ENCODE results near the gene TBC1D1.

The TBC1D1 gene

DNA sequence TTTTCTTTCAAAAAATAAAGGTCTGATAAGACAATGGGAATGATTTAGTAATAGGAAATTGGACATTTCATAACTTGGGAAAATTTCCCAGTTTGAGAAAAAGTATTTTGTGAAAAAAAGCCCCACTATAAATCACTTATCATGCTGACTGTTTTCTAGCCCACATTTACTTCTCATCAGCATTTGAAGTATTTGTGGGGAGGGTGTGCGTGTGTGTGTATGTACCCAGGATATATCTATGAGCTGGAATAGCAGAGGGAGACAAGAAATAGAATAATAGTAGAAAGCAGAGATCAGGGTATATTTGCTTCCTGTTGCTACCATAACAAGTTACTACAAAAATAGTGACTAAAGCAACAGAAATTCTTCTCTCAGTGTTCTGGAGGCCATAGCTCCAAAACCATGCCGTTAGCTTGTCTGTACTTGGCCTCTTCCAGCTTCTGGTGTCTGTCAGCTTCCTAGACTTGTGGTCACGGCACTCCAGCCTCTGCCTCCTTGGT is 209.1 kb downstream of the TBC1D1 start:
- H3K4me1 Mint-ChIP-seq = peaks cover 10% of the 10 kb centered on the region
- DNase-seq (ENCODE audit: low spot score in 2 of 2) = no peak
- no peaks in the 10 kb centered on the region for H3K9me3 Mint-ChIP-seq

GRCh38 chr4:38100474-38101255 is 209.8 kb downstream of the TBC1D1 start:
- H3K4me3 Mint-ChIP-seq = no peak overlapping the region
- H3K9me3 Mint-ChIP-seq = no peaks in the 10 kb centered on the region
- peaks cover 14% of the 10 kb centered on the region for H3K4me1 Mint-ChIP-seq
- ATAC-seq = no peak
- no peak overlapping the region for H3K27ac Mint-ChIP-seq
- peaks cover 61% of the 10 kb centered on the region for H3K36me3 Mint-ChIP-seq
- no peak for DNase-seq (ENCODE audit: low spot score in 2 of 2)

More for the DNA sequence above, 209.1 kb downstream of the TBC1D1 start:
- H3K4me3 Mint-ChIP-seq = no peak overlapping the region
- H3K27ac Mint-ChIP-seq = no peak overlapping the region
- H3K36me3 Mint-ChIP-seq = peaks cover 57% of the 10 kb centered on the region
- ATAC-seq = no peak

- H3K9me3 Mint-ChIP-seq = no peaks in the 10 kb centered on the region
- H3K27ac Mint-ChIP-seq = peak overlapping the region; percentile 2
- H3K36me3 Mint-ChIP-seq = peaks cover 55% of the 10 kb centered on the region
- ATAC-seq (no peak), DNase-seq (ENCODE audit: low spot score in 2 of 2) (no peak)
- H3K4me1 Mint-ChIP-seq = peaks cover 16% of the 10 kb centered on the region
- no peak overlapping the region for H3K4me3 Mint-ChIP-seq
Observed at GRCh38 chr4:38101563-38101962, 210.7 kb downstream of the TBC1D1 start.

DNA sequence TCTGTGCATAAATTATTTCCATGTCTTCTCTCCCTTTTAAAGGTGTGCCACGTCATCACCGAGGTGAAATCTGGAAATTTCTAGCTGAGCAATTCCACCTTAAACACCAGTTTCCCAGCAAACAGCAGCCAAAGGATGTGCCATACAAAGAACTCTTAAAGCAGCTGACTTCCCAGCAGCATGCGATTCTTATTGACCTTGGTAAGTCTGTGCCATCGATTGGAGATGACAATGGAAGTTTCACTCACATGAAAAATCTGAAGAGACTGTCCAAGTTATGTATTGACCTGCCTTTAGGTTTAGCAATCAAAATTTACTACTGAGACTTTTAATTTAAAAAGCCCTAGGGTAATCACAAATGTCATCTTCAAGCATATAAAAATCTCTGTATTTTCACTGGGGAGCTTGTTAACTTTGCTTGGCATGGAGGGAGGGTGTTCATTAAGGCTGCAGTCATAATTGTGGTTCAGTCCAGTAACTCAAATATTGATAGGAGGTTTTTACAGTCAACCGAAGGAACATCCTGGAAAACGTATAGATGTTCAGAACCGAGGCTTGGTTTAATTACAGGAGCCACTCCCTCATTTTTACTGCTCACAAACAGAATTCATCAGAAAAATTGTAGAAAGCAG is 212.2 kb downstream of the TBC1D1 start:
- peaks cover 46% of the 10 kb centered on the region for H3K36me3 Mint-ChIP-seq
- H3K4me1 Mint-ChIP-seq = peaks cover 30% of the 10 kb centered on the region
- DNase-seq (ENCODE audit: low spot score in 2 of 2) (no peak), ATAC-seq (no peak)
- H3K4me3 Mint-ChIP-seq = no peak overlapping the region
- no peak overlapping the region for H3K27ac Mint-ChIP-seq
- H3K9me3 Mint-ChIP-seq = no peaks in the 10 kb centered on the region

- Mint-ChIP-seq H3K27ac (peak overlapping the region; percentile 67), H3K36me3 (peaks cover 50% of the 10 kb centered on the region), H3K4me3 (no peak overlapping the region), H3K9me3 (no peaks in the 10 kb centered on the region), H3K4me1 (peaks cover 23% of the 10 kb centered on the region)
- peak; percentile 31 for ATAC-seq
- no peak for DNase-seq (ENCODE audit: low spot score in 2 of 2)
Observed at GRCh38 chr4:38105475-38106220, 214.8 kb downstream of the TBC1D1 start.

DNA sequence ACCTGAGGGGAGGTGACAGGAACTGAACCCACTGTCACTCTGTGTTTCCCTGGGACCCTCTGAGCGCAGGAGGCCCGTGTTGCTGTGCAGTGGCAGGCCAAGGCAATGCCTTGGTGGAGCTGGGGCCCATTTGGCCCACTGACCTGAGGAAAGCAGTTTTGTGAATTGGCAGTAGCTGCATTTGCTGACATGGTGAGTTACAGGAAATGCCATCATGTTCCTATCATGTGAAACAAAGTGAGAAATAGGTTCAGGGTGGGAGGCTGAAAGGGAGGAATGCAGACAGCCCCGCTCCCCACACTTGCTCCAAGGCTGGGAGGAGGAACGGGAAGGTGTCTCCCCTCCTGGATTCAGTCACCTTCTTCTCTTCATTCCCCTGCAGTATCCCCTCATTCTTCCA is 215.4 kb downstream of the TBC1D1 start:
- no peak overlapping the region for H3K27ac Mint-ChIP-seq
- no peak for DNase-seq (ENCODE audit: low spot score in 2 of 2)

DNA sequence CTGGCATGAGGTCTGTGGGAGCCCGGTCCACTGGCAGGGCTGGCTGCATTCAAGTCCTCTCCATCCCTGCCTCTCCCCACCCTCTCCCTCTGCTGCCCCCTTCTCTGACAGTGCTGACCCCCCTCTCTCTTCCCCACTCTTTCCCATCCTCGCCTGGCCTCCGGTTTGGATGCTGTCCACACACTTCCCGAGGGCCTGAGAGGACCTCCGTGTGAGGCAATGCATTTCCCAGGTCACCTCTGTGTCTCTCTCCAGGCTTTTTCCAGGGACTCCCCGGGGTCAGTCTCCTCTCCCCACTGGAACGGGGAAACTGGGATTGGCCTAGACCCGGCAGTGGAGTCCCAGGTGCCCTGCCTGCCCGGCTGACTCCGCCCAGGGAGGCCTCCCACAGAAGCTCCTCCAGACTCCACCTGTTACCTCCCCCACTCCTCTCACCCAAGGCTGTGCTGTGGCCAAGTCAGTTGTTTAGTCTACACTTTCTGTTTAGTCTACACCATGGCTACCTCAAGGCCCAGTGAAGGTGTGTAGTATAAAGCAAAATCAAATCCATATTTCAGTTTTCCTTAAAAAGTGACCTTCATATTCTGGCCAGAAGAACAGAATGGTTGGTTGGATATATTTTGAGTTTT is 216.1 kb downstream of the TBC1D1 start:
- H3K36me3 Mint-ChIP-seq = peaks cover 42% of the 10 kb centered on the region
- ATAC-seq (no peak), DNase-seq (ENCODE audit: low spot score in 2 of 2) (no peak)
- H3K27ac Mint-ChIP-seq = peak overlapping the region; percentile 70
- peaks cover 23% of the 10 kb centered on the region for H3K4me1 Mint-ChIP-seq
- H3K9me3 Mint-ChIP-seq = no peaks in the 10 kb centered on the region
- H3K4me3 Mint-ChIP-seq = no peak overlapping the region

More for the DNA sequence above, 215.4 kb downstream of the TBC1D1 start:
- Mint-ChIP-seq H3K9me3 (no peaks in the 10 kb centered on the region), H3K4me3 (no peak overlapping the region), H3K36me3 (peaks cover 49% of the 10 kb centered on the region), H3K4me1 (peaks cover 23% of the 10 kb centered on the region)
- ATAC-seq = no peak

- DNase-seq (ENCODE audit: low spot score in 2 of 2) (no peak), ATAC-seq (no peak)
- Mint-ChIP-seq H3K27ac (peak overlapping the region; percentile 70), H3K9me3 (no peaks in the 10 kb centered on the region), H3K4me1 (peaks cover 23% of the 10 kb centered on the region), H3K36me3 (peaks cover 34% of the 10 kb centered on the region), H3K4me3 (no peak overlapping the region)
Observed at GRCh38 chr4:38107818-38108217, 216.9 kb downstream of the TBC1D1 start.

DNA sequence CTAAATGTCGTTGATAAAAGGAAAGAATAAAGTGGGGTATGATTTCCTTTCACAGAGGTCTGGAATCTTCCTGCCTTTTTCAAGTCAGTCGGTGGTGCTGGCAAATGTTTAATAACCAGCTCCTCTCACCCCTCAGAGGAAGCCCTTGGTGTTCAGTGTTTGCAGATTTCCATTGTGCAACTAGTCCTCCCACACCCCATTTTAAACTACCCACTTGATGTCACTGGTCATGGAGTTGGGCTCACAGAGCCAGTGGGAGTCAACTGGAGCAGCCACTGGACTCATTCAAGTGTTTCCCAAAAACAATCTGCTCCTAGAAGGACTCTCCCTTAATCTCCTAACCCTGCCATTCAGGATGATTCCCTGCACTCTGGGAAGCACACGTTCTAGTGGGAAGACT is 218.5 kb downstream of the TBC1D1 start:
- Mint-ChIP-seq H3K27ac (peak overlapping the region; percentile 39), H3K4me1 (peaks cover 23% of the 10 kb centered on the region), H3K36me3 (peaks cover 20% of the 10 kb centered on the region), H3K9me3 (no peaks in the 10 kb centered on the region), H3K4me3 (no peak overlapping the region)
- DNase-seq (ENCODE audit: low spot score in 2 of 2) (no peak), ATAC-seq (no peak)

DNA sequence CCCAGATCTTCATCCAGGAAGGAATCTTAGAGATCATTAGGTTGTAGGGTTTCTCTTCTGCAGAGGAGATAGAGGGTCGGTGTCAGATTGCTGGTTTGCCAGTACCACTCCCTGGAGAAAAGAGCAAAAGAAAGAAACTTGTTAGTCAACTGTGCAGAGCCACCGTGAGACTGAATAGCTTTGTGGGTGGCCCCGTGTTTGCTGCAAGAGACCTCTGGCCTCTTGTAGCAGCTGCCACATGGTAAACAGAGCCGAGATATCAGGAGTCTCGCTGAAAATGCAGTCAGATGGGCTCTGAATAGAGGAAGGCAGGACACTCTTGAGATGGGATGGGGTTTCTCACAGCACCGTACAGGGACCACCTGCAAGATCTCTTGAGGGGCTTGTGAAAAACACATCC is 219.0 kb downstream of the TBC1D1 start:
- H3K27ac Mint-ChIP-seq = peak overlapping the region; percentile 39
- H3K4me3 Mint-ChIP-seq = no peak overlapping the region
- H3K4me1 Mint-ChIP-seq = peaks cover 22% of the 10 kb centered on the region
- DNase-seq (ENCODE audit: low spot score in 2 of 2) = no peak
- H3K36me3 Mint-ChIP-seq = peaks cover 18% of the 10 kb centered on the region
- no peak for ATAC-seq
- no peaks in the 10 kb centered on the region for H3K9me3 Mint-ChIP-seq

DNA sequence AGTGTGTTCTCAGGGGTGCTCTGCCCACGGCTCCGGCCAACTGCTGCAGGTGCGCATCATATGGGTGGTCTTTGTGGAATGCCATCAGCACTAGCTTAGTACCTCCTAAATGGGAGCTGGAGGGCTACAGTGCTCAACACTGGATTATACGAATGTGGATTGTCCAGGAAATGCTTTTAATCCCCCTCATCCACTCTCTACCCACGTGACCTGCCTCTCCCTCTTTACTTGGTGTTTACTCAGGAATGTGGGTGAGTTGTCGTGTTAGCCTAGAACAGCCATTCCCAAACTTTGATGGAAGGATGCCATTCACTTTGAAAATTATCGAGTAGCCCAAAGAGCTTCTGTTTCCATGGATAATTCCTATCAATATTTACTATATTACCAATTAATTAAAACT is 220.1 kb downstream of the TBC1D1 start:
- H3K4me1 Mint-ChIP-seq = peaks cover 17% of the 10 kb centered on the region
- H3K4me3 Mint-ChIP-seq = no peak overlapping the region
- DNase-seq (ENCODE audit: low spot score in 2 of 2) (no peak), ATAC-seq (no peak)
- peaks cover 13% of the 10 kb centered on the region for H3K36me3 Mint-ChIP-seq
- no peaks in the 10 kb centered on the region for H3K9me3 Mint-ChIP-seq
- peak overlapping the region; percentile 23 for H3K27ac Mint-ChIP-seq

DNA sequence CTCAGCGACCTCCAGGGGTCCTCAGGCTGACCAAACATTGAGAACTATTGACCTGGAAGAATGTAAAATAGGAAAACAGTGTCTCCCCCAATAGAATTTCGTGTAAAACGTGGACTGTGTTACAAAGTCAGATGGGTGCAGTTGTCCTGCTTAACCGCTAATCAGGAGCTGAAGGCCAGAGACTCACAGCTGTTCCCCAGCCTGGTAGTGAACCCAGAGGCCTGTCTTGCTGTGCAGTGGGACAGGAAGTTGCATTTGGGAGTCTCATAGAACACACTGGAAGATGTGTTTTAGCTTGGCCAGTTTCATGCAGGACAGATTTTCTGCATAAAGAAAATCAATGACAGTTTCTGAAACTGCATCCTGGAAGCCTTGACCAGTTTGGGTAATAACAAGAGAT is 220.8 kb downstream of the TBC1D1 start:
- no peak overlapping the region for H3K27ac Mint-ChIP-seq
- peaks cover 13% of the 10 kb centered on the region for H3K36me3 Mint-ChIP-seq
- no peaks in the 10 kb centered on the region for H3K9me3 Mint-ChIP-seq
- no peak for ATAC-seq
- no peak overlapping the region for H3K4me3 Mint-ChIP-seq
- H3K4me1 Mint-ChIP-seq = peaks cover 14% of the 10 kb centered on the region
- DNase-seq (ENCODE audit: low spot score in 2 of 2) = no peak

DNA sequence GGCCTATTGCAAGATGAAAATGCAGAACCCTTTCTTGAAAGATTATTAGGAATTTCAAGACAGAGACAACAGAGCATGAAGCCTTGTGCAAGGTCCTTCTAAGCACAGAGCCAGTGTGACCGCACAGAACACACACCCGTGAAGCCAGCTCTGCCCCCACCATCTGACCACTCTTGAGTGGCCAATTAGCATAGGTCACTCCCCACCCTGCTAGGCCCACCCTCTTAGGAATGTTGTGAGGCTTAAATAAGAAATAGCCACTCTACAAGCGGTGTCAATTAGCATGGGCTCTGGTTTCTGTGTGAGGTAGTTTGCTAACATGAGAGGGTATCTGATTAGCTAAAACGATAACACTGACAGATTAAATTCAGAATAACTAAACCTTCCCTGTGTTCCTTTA is 222.2 kb downstream of the TBC1D1 start:
- H3K9me3 Mint-ChIP-seq = no peaks in the 10 kb centered on the region
- H3K4me1 Mint-ChIP-seq = peaks cover under 1% of the 10 kb centered on the region
- DNase-seq (ENCODE audit: low spot score in 2 of 2) (no peak), ATAC-seq (no peak)
- H3K27ac Mint-ChIP-seq = no peak overlapping the region
- peaks cover 7% of the 10 kb centered on the region for H3K36me3 Mint-ChIP-seq
- H3K4me3 Mint-ChIP-seq = no peak overlapping the region

- DNase-seq (ENCODE audit: low spot score in 2 of 2) = no peak
- peaks cover 7% of the 10 kb centered on the region for H3K36me3 Mint-ChIP-seq
- H3K4me3 Mint-ChIP-seq = no peak overlapping the region
- ATAC-seq = no peak
- H3K27ac Mint-ChIP-seq = no peak overlapping the region
- no peaks in the 10 kb centered on the region for H3K4me1 Mint-ChIP-seq
- no peaks in the 10 kb centered on the region for H3K9me3 Mint-ChIP-seq
Observed at GRCh38 chr4:38113551-38113950, 222.7 kb downstream of the TBC1D1 start.

Data from stimulated activated effector memory CD8-positive, alpha-beta T cell treated with anti-CD3 and anti-CD28 coated beads, Interleukin-12 subunit alpha, Interleukin-12 subunit beta, amount 100 ng/mL, for 72 hours (primary cell).